HL-60 (cell line): ENCODE results near the gene XRCC6.

Experiments
- DNase-seq, 2 experiments: peaks; one replicate each; pipeline ENCODE4 v3.0.0-alpha.2; 2010 to 2020; ENCODE audit warnings: low read depth in 1 of 2, low spot score in 1 of 2
- H3K27ac ChIP-seq: fragments of 250-450 bp; sonication (Bioruptor Pico); replicated peaks from 2 replicates; pipeline ENCODE4 v1.5.1; 2020; ENCODE audit warnings: mild to moderate bottlenecking, moderate library complexity
- H3K27me3 ChIP-seq: fragments of 250-450 bp; sonication (Bioruptor Pico); 2 replicates; pipeline ENCODE4 v1.5.1; 2021; ENCODE audit warnings: mild to moderate bottlenecking, moderate library complexity; ENCODE audit not compliant: insufficient read depth, poor library complexity, severe bottlenecking
- H3K4me3 ChIP-seq: replicated peaks from 2 replicates; pipeline ENCODE4 v1.5.1; 2011; ENCODE audit warnings: mild to moderate bottlenecking, control low read depth, low read length; ENCODE audit not compliant: insufficient read depth
- CTCF ChIP-seq: IDR thresholded peaks from one replicate; pipeline ENCODE4 v1.5.1; 2011; ENCODE audit warnings: low read length, control low read depth, inconsistent platforms; ENCODE audit not compliant: insufficient read depth
- GABPA ChIP-seq: IDR thresholded peaks from 2 replicates; pipeline ENCODE4 v1.6.1; 2012; ENCODE audit warnings: low read depth
- POLR2AphosphoS5 ChIP-seq: IDR thresholded peaks from 2 replicates; pipeline ENCODE4 v1.6.1; 2012; ENCODE audit warnings: low read depth
- REST ChIP-seq: IDR thresholded peaks from 2 replicates; pipeline ENCODE4 v1.6.1; 2012; ENCODE audit warnings: low read depth; ENCODE audit not compliant: insufficient replicate concordance
- SPI1 ChIP-seq: IDR thresholded peaks from 2 replicates; pipeline ENCODE4 v1.6.1; 2012; ENCODE audit warnings: low read depth, mild to moderate bottlenecking, borderline replicate concordance

Gene XRCC6

GRCh38 chr22:41672780-41673509, 51.9 kb downstream of the XRCC6 start:
- no peak for DNase-seq
- no peak overlapping the region for H3K27ac ChIP-seq
- H3K27me3 ChIP-seq, result no peaks in the 10 kb centered on the region
- no peak overlapping the region for H3K4me3 ChIP-seq
- TF ChIP-seq REST (no peak), CTCF (no peak), GABPA (no peak), SPI1 (no peak), POLR2AphosphoS5 (no peak)

GRCh38 chr22:41674846-41675340, 53.8 kb downstream of the XRCC6 start:
- Histone ChIP-seq H3K27me3 (no peaks in the 10 kb centered on the region), H3K27ac (no peak overlapping the region), H3K4me3 (no peak overlapping the region)
- TF ChIP-seq SPI1 (no peak), CTCF (no peak), GABPA (no peak), POLR2AphosphoS5 (no peak), REST (no peak)
- DNase-seq, result no peak

- no peak for DNase-seq
- no peak for TF ChIP-seq SPI1
- no peak for TF ChIP-seq GABPA
- TF ChIP-seq POLR2AphosphoS5, result no peak
- TF ChIP-seq REST, result no peak
- no peak for TF ChIP-seq CTCF
- H3K27ac ChIP-seq, result no peak overlapping the region
These were observed 55.0 kb downstream of the XRCC6 start for GRCh38 chr22:41676134-41676533.

More at GRCh38 chr22:41676134-41676533, 55.0 kb downstream of the XRCC6 start:
- H3K4me3 ChIP-seq, result no peak overlapping the region
- H3K27me3 ChIP-seq, result no peaks in the 10 kb centered on the region
